ENCODE measurements around the gene ATF4.
A peak's percentile ranks its signal among the peaks of the same experiment; 100 is the strongest.

Gene ATF4

DNA sequence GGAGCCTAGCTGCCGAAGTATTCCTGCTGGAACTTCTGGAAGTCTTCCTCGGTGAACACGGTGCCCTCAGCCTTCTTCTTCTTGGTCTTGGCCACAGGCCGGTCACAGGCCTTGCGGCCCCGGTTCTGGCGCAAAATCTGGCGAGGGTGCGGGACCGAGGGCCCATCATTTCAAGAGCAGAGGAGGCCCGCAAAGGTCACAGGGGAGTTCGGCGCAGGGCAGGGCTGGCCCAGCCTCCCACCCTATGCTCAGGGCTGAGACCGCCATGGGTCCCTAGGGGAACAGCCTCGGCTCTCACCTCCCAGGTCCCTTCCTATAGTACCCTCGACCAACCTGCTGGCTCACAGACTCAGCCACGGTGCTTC lies 9.1 kb downstream of the ATF4 start:
- no peak for DNase-seq

DNA sequence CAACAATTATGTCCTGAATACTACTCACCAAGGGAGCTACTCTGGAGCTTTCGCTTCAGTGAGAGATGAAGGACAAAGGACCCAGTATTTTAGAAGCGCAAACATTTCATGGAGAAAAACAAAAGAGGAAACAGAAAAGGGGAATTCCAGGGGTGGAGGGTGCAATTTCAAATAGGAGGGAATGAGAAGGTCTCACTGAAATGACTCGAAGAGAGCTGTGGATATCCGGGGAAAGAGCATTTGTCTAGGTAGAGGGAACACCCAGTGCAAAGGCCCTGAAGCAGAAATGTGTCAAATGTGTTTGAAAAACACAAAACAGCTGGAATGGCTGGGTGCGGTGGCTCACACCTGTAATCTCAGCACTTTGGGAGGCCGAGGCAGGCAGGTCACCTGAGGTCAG lies 9.8 kb downstream of the ATF4 start:
- DNase-seq, result no peak

DNA sequence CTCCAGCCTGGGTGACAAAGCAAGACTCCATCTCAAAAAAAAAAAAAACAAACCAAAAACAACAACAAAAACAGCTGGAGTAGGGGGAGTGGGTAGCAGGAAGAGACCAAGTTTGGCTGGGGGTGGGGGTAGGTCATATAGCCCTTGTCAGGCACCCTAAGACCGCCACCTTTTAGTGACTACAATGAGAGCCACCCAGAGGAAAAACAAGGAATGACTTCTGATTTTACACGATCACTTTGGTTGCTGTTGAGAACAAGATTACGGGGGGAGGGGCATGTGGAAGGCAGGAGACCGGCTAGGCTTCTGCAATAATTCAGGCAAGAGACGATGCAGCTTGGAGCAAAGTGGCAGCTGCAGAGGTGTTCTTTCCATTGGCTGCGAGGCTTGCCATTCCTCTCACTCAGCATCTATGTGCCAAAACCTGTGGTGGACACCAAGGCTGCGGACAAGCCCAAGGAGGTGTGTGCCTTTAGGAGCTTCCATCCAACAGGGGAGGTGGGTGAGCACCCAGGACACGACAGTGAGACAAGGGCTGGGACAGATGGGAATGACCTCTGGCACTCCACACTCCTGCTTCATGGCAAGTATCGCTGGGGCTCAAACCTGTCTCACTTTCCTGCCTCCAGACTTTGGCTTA lies 10.4 kb downstream of the ATF4 start:
- no peak for DNase-seq

DNA sequence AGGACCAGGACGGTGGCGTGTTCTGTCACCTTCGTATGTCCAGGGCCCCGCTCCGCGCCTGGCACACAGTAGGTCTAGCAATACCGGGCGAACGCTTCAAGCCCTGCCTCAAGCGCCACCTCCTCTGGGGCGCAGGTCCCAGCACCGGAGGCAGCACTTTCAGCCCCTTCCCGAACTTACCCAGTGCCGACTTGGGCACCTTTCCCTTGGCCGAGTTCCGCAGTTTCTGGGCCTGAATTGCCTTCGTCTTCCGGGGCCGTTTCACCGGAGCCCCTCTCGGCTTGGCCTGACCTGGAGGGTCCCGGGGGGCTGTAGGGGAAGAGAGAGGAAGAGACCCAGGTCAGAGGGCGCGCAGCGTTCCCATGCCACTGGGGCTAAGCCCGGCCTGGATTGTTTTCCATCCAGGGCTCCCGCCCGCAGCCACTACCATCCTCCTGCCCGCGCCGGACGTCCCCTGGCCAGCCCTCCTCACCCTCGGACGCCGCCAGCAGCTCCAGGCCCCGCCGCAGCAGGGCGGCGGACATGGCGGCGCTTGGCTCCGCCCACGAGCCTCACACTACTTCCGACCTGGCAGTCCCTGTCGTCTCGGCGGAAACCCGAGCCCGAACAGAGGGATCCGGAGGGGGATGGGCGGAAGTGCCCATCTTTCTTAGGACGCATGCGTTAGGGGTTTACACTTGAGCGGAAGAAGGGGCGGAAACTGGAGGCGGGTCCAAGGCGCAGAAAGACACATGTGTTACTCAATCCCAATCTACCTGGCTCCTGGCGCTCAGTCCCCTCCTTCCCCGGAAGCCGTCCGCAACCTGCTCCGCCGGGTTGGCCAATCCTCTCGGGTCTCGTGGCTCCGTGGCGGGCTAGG lies 12.1 kb downstream of the ATF4 start, which contains the start of gene RPS19BP1:
RPS19BP1 (minus strand) TSS at position 534 of the 859 bp plus-strand sequence; CDS start at position 524, 10 bp downstream.
- DNase-seq, result peak; percentile 92 to 97

DNA sequence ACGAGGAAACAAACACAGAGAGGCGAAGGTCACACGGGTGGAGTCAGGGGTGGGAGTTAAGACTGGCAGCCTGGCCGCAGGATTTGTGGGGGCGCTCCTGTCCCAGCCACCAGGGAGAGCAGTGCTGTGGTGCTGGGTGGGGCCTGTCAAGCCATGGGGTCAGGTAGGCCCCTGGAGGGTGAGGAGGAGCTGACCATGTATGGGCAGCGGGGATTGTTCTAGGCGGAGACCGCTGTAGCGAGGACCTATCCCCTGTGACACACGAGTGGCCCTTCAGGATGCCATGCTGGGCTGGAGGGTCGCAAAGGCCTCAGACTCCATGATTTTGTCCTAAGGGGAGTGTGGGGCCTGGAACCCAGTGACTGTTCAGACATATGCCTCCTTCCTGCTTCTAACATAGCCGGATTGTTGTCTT lies 13.7 kb downstream of the ATF4 start:
- no peak for DNase-seq

DNA sequence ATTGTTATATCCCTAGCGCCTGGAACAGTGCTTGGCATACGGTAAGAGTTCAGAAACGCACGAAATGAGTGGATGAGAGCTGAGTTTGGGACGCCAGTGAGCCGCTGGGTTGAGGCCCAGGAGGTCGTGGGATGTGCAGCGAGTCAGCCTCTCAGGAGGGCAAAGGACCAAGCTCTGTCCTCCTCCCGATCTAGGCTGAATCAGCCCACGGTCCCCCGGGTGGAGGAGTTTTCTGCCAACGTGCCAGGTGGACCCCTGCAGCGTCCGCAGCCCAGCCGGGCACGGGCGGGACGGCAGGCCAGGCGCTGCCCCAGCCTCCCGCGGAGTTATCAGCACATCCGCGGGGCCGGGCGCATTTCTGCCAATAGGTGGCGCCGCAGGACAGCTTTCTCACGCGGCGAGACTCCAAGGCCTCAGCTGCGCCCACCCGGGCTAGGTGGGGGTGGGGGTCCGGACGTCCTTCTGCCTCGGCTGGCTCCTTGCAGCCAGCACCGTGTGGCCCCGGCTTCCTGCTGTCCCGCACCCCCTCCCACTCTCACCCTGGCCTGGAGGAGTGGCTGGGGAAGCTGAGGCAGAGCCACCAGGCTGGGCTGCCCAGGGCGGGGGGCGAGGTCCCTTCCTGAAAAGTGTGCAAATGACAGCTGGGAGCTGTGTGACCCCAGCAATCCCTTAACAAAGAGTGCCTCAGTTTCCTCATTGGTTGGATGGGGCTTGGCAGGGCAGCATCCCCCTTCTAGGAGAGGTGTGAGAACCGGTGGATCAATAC lies 14.4 kb downstream of the ATF4 start:
- peak in 1 of 2 experiments; percentile 31 for DNase-seq

DNA sequence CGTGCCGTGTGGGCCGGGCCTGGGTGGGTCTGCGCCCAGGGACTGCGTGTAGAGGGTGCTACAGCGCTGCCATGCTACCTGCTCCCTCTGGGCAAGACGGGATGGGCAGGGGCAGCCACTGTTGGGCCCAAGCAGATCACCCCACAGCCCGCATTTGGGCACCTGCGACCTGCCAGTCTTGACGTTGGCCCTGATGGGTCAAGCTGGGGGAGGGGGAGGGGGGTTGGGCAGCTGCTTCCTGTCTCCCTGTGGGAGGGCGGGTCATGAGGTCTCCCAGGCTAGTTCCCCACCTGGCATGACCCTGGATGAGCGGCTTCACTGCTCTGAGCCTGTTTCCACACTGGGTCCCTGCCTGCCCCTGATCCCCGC lies 15.0 kb downstream of the ATF4 start:
- DNase-seq, result no peak

DNA sequence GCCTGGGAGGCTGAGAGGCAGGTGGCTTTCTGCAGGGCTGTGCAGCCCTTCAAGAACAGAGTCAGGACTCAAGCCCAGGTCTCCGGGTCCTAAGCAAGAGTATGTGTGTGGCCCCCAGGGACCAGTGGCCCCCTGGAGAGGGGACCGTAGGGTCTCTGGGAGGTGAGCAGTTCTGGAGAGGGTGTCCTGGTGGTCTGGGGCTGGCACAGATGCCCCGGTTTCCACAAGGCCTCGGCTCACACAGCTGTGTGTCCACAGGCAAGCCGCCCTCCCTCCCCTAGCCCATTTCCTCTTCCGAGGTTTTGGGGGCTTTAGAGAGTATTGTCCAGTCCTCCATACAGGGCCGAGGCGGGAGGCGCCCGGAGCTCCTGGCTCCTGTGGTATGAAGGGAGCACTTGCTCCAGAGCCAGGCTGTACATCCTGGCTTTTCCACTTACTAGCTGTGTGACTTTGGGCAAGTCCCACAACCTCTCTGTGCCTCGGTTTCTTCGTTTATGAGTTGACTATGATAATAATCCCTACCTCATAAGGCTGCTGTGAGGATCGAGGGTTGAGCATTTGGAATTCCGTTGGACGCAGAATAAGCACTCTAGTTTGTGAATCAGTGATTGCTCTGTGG lies 15.6 kb downstream of the ATF4 start:
- no peak for DNase-seq

DNA sequence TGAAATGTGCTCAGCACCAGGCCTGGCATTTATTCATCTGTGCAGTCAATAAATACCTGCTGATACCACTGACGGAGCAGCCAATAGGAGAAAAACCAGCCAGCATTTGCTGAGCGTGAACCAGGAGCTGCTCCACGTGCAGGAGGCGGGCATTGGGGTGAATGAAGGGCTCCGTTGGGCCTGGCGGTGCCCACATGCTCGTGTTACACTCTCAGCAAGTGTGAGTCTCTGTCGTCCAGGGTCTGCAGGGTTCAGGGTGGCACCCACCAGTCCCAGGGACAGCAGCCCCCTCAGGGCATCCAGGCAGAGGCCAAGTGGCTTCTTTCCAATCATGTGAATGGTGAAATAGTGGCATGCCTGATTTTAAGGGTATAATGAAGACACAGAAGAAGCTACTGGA lies 16.3 kb downstream of the ATF4 start:
- no peak for DNase-seq

DNA sequence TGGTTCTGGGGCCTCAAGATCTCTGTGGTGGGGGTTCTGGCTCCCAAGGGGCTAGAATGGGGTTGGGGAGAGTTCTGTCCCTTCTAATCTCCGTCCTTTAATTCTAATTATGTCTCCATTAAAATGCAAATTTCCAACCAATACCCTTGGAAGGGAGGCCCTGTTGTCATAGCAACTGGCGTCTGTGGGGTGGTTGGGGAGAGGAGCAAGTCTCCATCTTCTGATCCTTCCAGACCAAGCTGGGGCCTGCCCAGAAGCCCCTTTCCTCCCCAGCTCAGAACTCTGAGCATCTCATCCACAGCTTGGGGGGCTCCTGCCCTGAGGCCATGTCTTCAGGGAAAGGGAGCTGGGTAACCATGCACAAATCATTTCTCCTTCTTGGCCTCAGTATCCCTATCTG lies 17.6 kb downstream of the ATF4 start:
- no peak for DNase-seq

DNA sequence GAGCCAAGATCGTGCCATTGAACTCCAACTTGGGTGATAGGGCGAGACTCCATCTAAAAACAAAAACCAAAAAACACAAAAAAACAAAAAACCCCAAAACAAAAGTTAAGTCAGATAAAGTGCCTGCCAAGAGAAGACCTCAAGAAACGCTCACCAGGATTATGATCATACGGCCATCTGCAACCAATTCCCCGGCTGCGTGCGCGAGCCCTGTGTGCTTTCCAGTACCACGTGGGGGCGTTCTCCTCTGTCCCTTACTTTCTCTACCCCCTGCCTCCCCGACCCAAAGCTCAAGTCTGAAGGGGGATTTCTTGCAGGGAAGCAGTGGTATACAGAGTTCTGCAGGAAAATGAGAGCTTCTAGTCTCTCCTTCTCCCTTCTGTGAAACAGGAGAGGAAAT lies 22.7 kb downstream of the ATF4 start:
- no peak for DNase-seq

DNA sequence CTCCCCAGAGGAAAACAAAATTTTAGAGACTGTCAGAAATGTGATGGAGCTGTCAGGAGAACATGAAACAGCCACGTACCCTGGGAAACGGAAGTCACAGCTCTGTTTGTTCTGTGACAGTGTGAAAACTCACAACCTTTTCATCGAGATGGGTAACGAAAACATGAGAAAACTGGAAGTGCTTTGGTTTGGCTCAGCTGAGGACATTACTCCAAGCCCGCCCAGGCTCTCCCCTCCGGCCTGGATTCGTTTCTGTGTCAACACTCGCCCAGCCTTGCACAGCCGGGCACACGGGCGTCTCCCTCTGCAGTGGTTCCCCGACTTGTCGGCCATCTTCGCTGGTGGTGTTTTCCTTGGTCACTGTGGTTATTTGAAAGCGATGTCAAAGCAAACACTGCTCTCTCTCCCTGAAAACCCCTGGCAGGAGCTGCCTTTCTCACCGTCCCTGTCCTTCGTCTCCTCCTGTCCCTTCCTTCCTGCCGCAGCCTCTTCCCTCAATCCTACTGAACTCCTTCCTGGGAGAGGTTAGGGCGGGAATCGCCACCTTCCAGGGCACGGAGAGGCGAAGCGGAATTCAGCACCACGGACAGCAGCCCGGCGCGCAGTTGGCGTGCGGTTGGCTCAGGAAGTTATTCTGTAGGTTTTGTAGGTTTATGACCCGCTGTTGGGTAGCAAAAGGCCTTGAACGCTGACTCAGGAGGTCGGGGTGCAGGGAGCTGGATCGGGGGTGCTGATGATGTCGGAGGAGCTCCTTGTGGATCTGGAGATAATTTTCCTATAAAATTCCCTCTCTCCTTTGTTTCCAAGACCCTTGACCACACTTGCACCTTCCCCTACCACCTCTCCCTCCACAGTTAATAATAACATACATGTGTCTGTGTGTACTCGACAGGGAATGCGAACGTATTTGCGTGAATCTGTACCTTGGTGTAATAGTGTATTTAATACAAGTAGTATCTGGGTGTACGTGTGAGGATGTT lies 25.3 kb downstream of the ATF4 start:
- no peak for DNase-seq

DNA sequence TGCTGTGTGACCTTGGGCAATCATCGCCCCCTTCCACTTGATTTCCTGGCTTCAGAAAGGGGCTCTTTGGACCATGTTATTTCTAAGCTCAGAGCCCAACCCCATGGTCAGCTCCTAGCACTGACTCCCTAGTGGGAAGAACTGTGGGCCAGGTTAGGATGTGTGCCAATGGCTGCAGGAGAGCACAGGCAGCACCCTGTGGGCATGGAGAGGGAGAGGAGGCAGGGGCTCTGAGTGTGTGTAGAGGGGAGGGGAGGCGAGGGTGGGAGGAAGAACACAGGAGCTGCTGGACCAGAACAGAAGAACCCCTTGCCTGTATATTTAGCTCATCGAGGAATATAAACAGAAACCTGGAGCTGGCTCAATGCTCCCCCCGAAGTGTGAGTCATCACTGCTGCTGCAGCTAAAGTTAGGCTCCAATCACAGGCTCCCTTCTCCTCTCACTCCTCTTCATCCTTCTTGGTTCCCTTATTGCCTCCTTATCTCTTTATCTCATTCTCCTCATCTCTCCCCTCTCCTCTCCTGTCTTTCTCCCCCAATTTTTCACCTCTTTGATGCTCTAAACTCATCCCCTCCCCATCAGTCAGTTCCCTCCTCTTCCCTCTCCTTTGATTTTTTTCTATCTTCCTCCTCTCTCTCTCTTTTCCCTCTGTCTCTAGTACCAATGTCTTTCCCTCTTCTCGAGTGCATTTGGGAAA lies 26.7 kb downstream of the ATF4 start:
- no peak for DNase-seq

DNA sequence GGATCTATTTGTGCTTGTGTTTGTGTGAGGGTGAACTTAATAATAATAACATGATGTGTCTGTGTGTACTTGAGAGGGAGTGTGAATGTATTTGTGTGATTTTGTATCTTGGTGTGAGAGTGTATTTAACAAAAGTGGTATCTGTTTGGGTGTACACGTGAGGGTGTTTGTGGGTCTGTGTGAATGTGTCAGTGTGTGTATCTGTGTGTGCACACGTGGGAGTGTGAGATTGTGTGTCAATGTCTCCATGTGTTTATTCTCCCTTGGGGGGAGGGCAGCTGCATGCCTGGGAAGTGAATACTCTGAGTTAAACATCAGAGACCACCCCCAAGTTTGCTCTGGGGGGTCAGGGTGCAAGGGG lies 27.2 kb downstream of the ATF4 start:
- DNase-seq, result no peak

DNA sequence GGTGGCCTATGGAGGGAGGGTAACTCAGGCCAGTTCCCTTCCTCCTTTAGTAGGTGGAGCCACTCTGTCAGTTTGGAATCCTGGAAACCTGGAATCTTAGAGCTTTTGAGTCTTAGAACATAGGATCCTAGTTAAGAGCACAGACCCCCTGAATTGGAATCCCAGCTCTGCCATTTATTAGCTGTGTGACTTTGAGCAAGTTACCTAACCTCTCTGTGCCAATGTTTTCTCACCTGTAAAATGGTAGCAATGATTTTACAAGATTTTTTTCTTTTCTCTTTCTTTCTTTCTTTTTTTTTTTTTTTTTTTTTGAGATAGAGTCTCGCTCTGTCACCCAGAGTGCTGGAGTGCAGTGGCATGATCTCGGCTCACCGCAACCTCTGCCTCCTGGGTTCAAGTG lies 33.1 kb downstream of the ATF4 start:
- no peak for DNase-seq

DNA sequence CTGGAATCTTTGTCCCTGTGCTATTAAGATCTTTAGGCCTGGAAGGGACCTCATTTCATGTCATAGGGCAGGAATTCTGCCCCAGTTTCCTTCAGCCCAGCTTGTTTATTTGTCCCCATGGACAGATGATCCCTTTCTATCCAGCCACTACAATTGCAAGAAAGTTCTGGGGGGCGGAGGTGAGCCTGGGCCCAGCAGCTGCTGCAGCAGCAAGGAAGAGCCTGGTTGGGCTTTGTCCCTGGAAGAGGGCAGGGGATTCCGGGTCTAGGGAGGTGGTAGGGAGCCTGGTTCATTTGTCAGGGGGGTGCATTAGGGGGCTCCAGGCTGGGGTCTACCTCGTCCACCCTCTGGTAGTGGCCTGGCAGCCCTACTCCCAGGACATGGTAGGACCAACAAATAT lies 33.8 kb downstream of the ATF4 start:
- no peak for DNase-seq

DNA sequence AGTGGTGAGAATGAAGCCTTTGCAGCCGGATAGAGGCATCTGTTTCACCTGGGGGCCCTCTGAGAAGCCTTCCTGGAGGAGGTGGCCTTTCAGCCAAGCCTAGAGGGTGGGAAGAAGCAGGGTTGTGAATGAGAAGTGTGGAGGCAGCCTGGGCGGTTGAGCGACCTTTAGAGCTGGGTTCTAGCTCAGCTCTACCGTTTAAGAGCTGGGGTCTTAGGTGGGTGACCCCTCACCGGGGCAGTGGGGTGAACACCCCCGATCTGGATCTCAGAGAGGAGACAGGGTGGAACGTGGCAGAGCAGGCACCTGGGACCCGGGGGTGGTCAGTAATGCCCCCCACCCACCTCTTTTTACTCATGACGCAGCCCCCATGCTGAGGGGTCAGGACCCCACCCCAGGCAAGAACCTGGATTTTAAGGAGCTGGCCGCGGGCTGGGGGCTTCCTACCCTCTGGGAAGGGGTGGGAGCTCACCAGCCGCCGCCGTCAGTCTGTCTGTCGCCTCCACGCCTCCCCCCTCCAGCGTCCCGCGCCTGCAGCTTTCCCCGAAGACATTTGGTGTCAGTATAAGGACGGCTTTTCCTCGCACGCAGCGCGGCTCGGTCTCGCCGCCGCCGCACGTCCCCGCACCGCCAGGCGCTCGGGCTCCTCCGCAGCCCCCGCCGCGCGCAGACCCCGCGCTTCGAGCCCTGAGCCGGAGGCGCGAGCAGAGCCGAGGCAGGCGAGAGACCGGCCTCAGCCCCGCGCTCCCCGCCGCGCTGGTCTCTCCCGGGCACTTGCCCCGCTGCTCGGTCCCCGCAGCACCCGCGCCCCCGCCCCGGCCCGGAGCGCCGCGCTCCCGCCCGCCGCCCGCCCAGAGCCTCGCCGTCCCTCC lies 36.8 kb downstream of the ATF4 start:
- DNase-seq, result no peak

DNA sequence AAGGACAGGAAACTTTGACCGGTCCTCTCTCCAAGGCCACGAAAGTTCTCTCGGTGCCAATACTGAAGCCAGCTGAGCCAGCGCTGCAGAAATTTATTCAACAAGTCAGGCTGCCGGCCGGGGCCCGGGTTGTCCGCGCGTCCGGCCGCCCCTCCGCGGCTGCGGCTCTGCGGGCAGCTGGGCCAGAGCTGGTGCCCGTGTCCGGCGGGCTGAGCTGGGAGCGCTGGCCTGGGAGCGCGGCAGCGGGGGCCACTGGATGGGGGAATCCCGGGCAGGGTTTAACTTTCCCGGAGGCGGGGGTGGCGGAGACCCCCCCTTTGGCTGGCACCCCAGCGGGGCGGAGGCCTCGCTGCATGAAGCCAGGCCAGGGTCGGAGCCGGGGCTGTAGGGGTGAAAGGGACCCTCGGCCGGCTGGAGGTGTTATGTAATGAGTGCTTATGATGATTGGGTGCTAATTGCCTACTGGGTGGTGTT lies 37.9 kb downstream of the ATF4 start:
- DNase-seq, result no peak

DNA sequence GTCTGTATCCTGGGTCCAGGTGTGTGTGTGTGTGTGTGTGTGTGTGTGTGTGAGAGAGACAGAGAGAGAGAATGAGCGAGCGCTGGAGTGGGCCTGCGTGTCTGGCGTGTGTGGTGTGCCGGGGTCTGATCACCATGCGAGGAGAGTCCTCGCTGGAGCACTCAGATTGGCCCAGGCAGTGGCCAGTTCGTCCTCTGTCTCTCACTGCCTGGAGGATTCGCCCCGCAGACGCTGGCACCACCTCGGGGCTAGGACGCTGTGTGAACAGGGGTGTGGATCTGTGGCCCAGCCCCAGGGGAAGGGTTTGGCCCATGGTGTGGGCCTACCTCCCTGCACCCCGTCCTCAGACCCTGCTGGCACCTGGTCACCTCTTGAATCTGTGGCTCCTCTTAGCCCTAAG lies 38.6 kb downstream of the ATF4 start:
- DNase-seq, result no peak

DNA sequence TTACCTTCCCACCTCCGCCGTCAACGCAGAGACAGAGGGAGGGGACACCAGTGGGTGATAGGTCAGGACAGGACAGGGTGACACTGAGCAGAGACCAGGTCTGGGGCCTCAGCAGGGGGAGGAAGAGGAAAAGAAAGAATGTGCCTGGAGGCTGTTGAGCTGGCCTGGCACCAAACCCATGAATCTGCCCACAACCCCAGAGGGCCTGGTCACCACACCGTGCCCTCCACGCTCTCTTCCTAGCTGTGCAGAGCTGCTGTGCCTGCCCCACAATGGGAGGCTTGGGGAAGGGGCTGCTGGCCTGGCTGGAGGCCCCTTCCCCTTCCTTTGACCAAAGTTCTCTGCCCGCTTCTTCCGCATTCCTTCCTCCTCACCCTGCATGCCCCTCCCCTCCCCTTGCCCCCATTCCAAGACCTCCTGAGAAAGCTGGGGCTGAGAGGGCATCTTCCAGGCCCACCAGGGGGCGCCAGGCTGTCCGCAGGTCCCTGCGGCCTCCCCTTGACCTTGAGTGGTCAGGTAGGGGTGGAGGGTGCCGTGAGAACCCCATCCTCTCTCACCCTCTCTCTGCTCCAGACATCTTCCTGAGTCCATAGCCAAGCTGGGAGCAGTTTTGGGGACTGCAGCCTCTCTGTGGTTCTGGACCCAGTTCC lies 39.2 kb downstream of the ATF4 start:
- no peak for DNase-seq

Data from NCI-H187 (cell line).